Measurements from ENCODE around the gene SEMA7A. TPM values are rescaled to one million over a fixed set of nuclear protein-coding genes. Genes with fewer than 3 reads are reported as not detected.

Gene SEMA7A
- total RNA-seq, 2 donors from 2014 or later = 1.8 to 2.0 TPM

- Histone ChIP-seq H3K36me3 (no peaks in the 10 kb centered on the region), H3K9me3 (no peaks in the 10 kb centered on the region), H3K4me3 (no peak overlapping the region), H3K9ac (ENCODE audit: low read depth in 2 of 2, low read length in 2 of 2) (no peak overlapping the region), H3K27me3 (no peaks in the 10 kb centered on the region), H3K4me1 (no peaks in the 10 kb centered on the region), H3K27ac (no peak overlapping the region)
- no peak for DNase-seq
- TF ChIP-seq, protein P1, sequence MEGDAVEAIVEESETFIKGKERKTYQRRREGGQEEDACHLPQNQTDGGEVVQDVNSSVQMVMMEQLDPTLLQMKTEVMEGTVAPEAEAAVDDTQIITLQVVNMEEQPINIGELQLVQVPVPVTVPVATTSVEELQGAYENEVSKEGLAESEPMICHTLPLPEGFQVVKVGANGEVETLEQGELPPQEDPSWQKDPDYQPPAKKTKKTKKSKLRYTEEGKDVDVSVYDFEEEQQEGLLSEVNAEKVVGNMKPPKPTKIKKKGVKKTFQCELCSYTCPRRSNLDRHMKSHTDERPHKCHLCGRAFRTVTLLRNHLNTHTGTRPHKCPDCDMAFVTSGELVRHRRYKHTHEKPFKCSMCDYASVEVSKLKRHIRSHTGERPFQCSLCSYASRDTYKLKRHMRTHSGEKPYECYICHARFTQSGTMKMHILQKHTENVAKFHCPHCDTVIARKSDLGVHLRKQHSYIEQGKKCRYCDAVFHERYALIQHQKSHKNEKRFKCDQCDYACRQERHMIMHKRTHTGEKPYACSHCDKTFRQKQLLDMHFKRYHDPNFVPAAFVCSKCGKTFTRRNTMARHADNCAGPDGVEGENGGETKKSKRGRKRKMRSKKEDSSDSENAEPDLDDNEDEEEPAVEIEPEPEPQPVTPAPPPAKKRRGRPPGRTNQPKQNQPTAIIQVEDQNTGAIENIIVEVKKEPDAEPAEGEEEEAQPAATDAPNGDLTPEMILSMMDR (IDR thresholded peaks at IDR 0.05) = no peak
- intact Hi-C loops (cut with DNase I) = no loop called here
These were observed 26.6 kb downstream of the SEMA7A start for GRCh38 chr15:74406992-74407705.

GRCh38 chr15:74406517-74406916 lies 27.2 kb downstream of the SEMA7A start:
- H3K4me3 ChIP-seq = no peak overlapping the region
- intact Hi-C loops (cut with DNase I) = no loop called here
- H3K9ac ChIP-seq (ENCODE audit: low read depth in 2 of 2, low read length in 2 of 2) = no peak overlapping the region

GRCh38 chr15:74405823-74406222 lies 27.9 kb downstream of the SEMA7A start:
- intact Hi-C loops (cut with DNase I) = no loop called here
- H3K36me3 ChIP-seq = no peaks in the 10 kb centered on the region
- no peak overlapping the region for H3K9ac ChIP-seq (ENCODE audit: low read depth in 2 of 2, low read length in 2 of 2)
- TF ChIP-seq, protein P1 (IDR thresholded peaks at IDR 0.05) = no peak
- no peak overlapping the region for H3K4me3 ChIP-seq
- H3K27me3 ChIP-seq = no peaks in the 10 kb centered on the region
- H3K4me1 ChIP-seq = no peaks in the 10 kb centered on the region
- no peaks in the 10 kb centered on the region for H3K9me3 ChIP-seq
- H3K27ac ChIP-seq = no peak overlapping the region
- DNase-seq = no peak

More at GRCh38 chr15:74406517-74406916, 27.2 kb downstream of the SEMA7A start:
- Histone ChIP-seq H3K27ac (no peak overlapping the region), H3K27me3 (no peaks in the 10 kb centered on the region), H3K4me1 (no peaks in the 10 kb centered on the region), H3K36me3 (no peaks in the 10 kb centered on the region), H3K9me3 (no peaks in the 10 kb centered on the region)
- DNase-seq = no peak
- TF ChIP-seq, protein P1 (IDR thresholded peaks at IDR 0.05) = no peak

DNA sequence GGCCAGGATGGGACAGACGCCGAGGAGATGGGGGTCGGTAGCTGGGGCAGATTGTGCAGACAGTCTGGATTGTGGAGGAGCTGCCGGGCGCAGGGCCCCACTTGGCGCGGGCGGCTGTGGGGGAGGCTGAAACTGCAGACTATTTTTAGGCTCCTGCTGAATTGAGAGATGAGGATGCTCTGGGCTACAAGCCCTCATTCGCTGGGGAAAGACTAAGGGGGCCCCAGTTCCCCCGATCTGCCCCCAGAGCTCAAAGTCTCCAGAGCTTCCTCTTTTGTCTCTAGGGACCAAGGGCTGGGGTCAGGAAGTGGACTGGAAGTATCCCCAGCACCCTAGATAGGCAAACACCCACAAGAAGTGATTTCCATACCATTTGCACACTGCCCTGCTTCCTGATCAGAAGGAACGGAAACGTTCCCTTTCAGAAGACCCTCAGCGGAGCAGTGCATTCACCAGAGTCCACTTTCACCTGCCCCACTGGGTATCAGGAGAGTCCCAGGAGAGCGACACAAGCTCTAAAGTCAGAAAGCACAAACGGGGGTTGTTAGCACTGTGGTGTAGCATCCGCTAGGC lies 29.7 kb downstream of the SEMA7A start:
- Histone ChIP-seq H3K9me3 (no peaks in the 10 kb centered on the region), H3K4me3 (no peak overlapping the region), H3K27ac (no peak overlapping the region), H3K36me3 (no peaks in the 10 kb centered on the region), H3K9ac (ENCODE audit: low read depth in 2 of 2, low read length in 2 of 2) (no peak overlapping the region), H3K4me1 (no peaks in the 10 kb centered on the region), H3K27me3 (no peaks in the 10 kb centered on the region)
- no peak for DNase-seq
- TF ChIP-seq, protein P1 (IDR thresholded peaks at IDR 0.05) = no peak
- intact Hi-C loops (cut with DNase I) = no loop called here

GRCh38 chr15:74403588-74403919 lies 30.2 kb downstream of the SEMA7A start:
- no peaks in the 10 kb centered on the region for H3K9me3 ChIP-seq
- no peak for DNase-seq
- intact Hi-C loops (cut with DNase I) = no loop called here
- no peak overlapping the region for H3K4me3 ChIP-seq
- H3K27me3 ChIP-seq = no peaks in the 10 kb centered on the region
- H3K4me1 ChIP-seq = no peaks in the 10 kb centered on the region
- H3K9ac ChIP-seq (ENCODE audit: low read depth in 2 of 2, low read length in 2 of 2) = no peak overlapping the region
- TF ChIP-seq, protein P1 (IDR thresholded peaks at IDR 0.05) = no peak
- no peak overlapping the region for H3K27ac ChIP-seq
- no peaks in the 10 kb centered on the region for H3K36me3 ChIP-seq
